Aorta (tissue), 5 donors: ENCODE measurements around the gene PABPN1L. TPM values are rescaled to one million over a fixed set of nuclear protein-coding genes. Genes with fewer than 3 reads are reported as not detected.
A peak's percentile ranks its signal among the peaks of the same experiment; 100 is the strongest.

ENCODE experiments used
- ATAC-seq: fragments of 200-7000 bp; cut with Tn5 transposase; one replicate; pipeline ENCODE4 v1.9.1; 2022; ENCODE audit warnings: moderate library complexity; ENCODE audit not compliant: low FRiP score
- DNase-seq, 2 donors: peaks; one replicate each; pipeline ENCODE4 v3.0.0-alpha.2; 2020
- H3K27ac ChIP-seq, 2 donors: one replicate each; pipeline ENCODE4 v1.5.1; 2013; ENCODE audit warnings: low read length in 2 of 2, mild to moderate bottlenecking in 2 of 2, moderate library complexity in 2 of 2, control low read depth in 1 of 2, inconsistent platforms in 1 of 2, low read depth in 1 of 2
- H3K27me3 ChIP-seq, 2 donors: one replicate each; pipeline ENCODE4 v1.6.1; 2013; ENCODE audit warnings: control low read depth in 1 of 2, low read length in 1 of 2, mild to moderate bottlenecking in 1 of 2, moderate library complexity in 1 of 2; ENCODE audit not compliant: insufficient read depth in 2 of 2, control insufficient read depth in 1 of 2
- H3K36me3 ChIP-seq, 2 donors: one replicate each; pipeline ENCODE4 v1.6.1; 2013; ENCODE audit warnings: control low read depth in 1 of 2, low read length in 1 of 2, mild to moderate bottlenecking in 1 of 2; ENCODE audit not compliant: insufficient read depth in 2 of 2, control insufficient read depth in 1 of 2
- H3K4me1 ChIP-seq, 2 donors: one replicate each; pipeline ENCODE4 v1.6.1; 2013; ENCODE audit warnings: low read length in 2 of 2, control low read depth in 1 of 2, mild to moderate bottlenecking in 1 of 2, moderate library complexity in 1 of 2; ENCODE audit not compliant: insufficient read depth in 2 of 2, control insufficient read depth in 1 of 2
- H3K4me3 ChIP-seq, 2 donors: one replicate each; pipeline ENCODE4 v1.5.1; 2013; ENCODE audit warnings: low read length in 2 of 2, control low read depth in 1 of 2, mild to moderate bottlenecking in 1 of 2
- H3K9me3 ChIP-seq: one replicate; pipeline ENCODE4 v1.6.1; 2013; ENCODE audit warnings: mild to moderate bottlenecking, low read length; ENCODE audit not compliant: control insufficient read depth
- WGBS, 2 donors: extraction: QIAGEN DNeasy Blood & Tissue Kit; methylation state at CpG; one replicate each; pipeline ENCODE4 v1.1.7; 2013; 5-methylcytosine and 5-hydroxymethylcytosine counted together
- intact Hi-C, 2 donors: fragments of 100-400 bp; cut with DNase I; formaldehyde crosslinking; loops; one replicate each; pipeline versions ENCODE4 v1.14.2 to v1.15.0; 2022
- polyA plus RNA-seq, 2 donors: library from polyadenylated mRNA; stranded (reverse); fragments of 200-250 nt; gene quantifications; one replicate each; pipeline ENCODE4 v1.2.3, GENCODE V29; 2013
- total RNA-seq, 2 donors: library from RNA; stranded (reverse); fragmentation: NEBNext Ultra II Directional; extraction: Animal tissue kit (Norgen Biotek cat#: 25700); gene quantifications; one replicate each; pipeline ENCODE4 v1.2.1, GENCODE V29; 2021
- donor health status: healthy with polysubstance abuse.
- donor health status: Bipolar disorder and iron deficiency.
- donor health status: DM: no; HTN: no; CAD: no.
- donor health status: DM: no; HTN: no; CAD: no.
- donor health status: DM: yes; HTN: yes; CAD: no.

Gene PABPN1L
- total and polyA plus RNA-seq, 4 donors = not detected

DNA sequence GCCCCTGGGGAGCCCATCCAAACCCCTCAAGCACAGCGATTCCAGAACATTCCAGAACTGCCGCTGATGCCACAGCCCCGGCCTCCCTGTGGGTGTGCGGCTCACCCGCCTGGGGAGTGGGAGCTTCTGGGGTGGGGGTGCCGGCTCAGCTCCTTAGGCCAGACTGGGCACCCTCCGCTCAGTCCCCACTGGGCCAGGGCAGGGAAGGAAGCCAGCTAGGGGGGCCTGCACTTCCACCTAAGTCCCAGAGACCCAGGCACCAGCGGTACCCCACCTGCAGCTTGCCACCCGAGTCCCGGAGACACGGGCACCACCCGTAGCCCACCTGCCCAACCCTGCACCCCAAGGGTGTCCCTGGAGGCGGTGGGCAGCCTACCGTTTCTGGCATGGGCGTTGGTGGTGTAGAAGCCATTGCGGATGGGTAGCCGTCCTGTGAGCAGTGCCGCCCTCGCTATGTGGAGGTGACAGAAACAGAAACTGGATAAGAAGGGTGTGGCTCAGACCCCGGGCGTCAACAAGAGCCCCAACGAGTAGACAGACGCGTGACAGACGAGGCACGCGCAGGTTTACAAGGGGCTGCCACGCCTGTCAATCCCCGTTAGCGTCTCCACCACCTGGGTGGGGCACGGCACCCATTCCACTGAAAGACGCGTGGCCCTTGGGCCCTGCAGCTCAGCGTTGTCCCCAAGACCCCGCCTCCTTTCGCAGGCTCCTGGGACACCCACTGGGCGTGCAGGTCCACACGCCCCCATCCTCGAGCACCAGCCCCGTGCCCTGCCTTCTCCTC is 24.7 kb downstream of the PABPN1L start:
- no peak for ATAC-seq
- H3K36me3 ChIP-seq = peaks cover 0 to 2% of the 10 kb centered on the region in 2 donors
- intact Hi-C loops = no loop called here
- no peak for DNase-seq
- H3K9me3 ChIP-seq = no peaks in the 10 kb centered on the region
- no peaks in the 10 kb centered on the region for H3K4me1 ChIP-seq
- 92 to 94% methylated on average over 40 of the region's 40 CpGs for WGBS, 2 donors
- H3K27ac ChIP-seq = no peak overlapping the region
- no peaks in the 10 kb centered on the region for H3K27me3 ChIP-seq
- H3K4me3 ChIP-seq = no peak overlapping the region

DNA sequence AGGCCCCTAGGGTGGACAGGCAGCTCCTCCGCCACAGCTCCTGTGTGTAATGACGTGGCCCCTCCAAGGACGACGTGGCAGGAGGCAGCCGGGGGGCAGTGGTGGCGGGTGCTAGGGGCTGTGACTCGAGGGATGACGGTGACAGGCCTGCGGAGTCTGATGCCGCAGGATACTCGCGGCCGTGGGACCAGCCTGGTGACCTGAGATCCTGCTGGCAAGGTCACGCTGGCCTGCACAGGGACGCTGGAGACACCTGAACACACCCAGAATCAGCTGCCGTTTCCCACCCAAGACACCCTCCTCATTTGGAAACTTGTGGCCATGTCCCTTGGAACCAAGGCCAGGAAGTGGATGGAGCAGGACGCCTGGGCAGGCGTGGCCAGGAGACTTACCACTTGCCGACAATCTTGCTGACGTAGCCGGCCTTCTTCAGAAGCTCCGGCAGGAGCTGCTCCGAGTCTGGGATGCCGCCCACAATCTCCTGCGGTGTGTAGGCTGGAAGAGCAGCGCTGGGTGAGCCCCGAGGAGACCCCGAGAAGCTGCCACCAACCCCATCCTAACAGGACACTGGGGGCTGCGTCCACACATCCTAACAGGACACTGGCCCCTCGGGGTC is 25.8 kb downstream of the PABPN1L start:
- H3K36me3 ChIP-seq = peaks cover 0 to 2% of the 10 kb centered on the region in 2 donors
- ATAC-seq = peak; percentile 9
- no peak overlapping the region for H3K4me3 ChIP-seq
- H3K27me3 ChIP-seq = no peaks in the 10 kb centered on the region
- DNase-seq = no peak
- H3K9me3 ChIP-seq = no peaks in the 10 kb centered on the region
- intact Hi-C loops = no loop called here
- WGBS, 2 donors = 94 to 95% methylated on average over 30 of the region's 30 CpGs
- no peak overlapping the region for H3K27ac ChIP-seq
- H3K4me1 ChIP-seq = no peaks in the 10 kb centered on the region

DNA sequence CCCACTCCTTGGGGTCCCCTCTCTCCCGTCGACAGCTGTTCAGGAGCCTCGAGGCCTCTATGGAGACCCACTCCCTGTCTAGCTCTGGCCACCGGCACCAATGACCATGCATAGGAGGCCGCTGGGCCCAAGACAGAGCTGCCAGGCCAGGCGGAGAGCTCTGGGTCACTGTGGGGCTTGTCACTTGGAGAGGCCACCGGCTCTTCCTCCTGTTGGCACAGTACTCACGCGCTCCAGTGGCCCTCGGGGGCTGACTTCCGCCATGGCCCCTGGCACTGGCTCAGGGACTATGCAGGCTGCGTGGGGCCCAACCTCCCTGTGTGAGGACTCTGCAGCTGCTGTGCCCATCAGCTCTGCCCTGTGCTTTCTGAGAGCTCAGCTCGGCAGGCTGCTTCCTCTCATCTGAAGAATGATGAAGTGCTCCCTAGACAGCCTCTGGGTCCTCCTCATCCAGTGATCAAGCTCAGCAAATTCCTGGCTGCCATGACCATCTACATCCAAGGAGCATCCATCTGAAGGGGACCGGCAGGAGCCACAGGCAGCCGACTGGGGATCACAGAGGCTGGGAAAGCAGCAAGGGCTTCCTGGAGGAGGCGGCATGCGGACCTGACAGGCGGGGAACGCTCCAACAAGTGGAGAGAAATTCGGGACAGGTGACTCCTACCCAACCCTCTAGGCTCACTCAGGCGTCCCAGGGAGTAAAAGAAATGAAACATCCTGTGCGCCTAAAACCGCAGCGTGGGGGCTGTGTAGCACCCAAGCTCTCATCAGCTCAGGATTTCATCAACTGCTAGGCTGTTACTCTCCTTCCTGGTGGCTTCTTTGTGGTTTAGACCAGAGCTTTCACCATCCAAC is 26.5 kb downstream of the PABPN1L start:
- peaks cover 0 to 2% of the 10 kb centered on the region in 2 donors for H3K36me3 ChIP-seq
- H3K4me3 ChIP-seq = no peak overlapping the region
- no peaks in the 10 kb centered on the region for H3K9me3 ChIP-seq
- DNase-seq (no peak), ATAC-seq (no peak)
- no peaks in the 10 kb centered on the region for H3K4me1 ChIP-seq
- no peaks in the 10 kb centered on the region for H3K27me3 ChIP-seq
- WGBS, 2 donors = 94% methylated on average over 22 to 24 of the region's 24 CpGs
- H3K27ac ChIP-seq = no peak overlapping the region
- intact Hi-C loops = no loop called here

DNA sequence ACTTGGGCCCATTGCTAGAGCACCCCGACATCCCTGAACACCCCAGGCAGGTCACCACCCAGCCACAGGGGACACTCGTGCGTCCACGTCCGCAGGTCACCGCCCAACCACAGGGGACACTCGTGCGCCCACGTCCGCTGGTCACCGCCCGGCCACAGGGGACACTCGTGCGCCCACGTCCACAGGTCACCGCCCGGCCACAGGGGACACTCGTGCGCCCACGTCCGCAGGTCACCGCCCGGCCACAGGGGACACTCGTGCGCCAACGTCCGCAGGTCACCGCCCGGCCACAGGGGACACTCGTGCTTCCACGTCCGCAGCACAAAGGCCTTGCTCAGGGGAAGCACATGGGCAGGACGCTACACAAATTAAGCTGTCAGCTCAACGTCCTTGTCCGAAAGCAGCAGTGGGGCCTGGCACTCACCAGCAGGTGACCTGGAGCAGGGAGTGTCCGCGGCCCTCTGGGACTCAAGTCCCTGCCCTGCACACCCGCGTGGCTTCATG is 27.4 kb downstream of the PABPN1L start:
- ATAC-seq (no peak), DNase-seq (peak in 1 of 2 donors; percentile 36)
- Histone ChIP-seq H3K27ac (no peak overlapping the region), H3K27me3 (no peaks in the 10 kb centered on the region), H3K36me3 (peaks cover 0 to 2% of the 10 kb centered on the region in 2 donors), H3K4me3 (no peak overlapping the region), H3K4me1 (no peaks in the 10 kb centered on the region), H3K9me3 (no peaks in the 10 kb centered on the region)
- WGBS, 2 donors = 91% methylated on average over 39 of the region's 39 CpGs
- intact Hi-C loops = no loop called here

DNA sequence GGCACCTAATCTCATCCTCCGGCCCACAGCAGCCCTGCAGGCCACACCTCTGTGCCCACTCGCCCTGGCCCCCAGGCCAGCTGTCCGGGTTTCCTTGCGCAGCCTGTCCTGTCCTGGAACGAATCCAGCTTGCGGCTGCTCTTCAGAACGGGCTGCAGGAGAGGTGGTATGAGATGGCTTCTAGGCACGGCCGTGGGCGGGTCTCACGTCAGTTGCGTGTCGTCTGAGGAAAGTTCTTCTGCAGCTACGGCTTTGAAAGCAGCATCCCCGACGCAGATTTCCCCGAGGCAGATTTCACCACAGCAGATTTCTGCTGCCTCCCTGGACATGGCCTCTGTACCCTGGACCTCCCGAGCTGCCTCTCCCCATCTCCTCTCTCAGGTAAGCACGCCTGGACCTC is 27.9 kb downstream of the PABPN1L start:
- ATAC-seq = no peak
- WGBS, 2 donors = 90 to 92% methylated on average over 19 of the region's 19 CpGs
- H3K36me3 ChIP-seq = peaks cover 0 to 2% of the 10 kb centered on the region in 2 donors
- H3K27me3 ChIP-seq = no peaks in the 10 kb centered on the region
- H3K9me3 ChIP-seq = no peaks in the 10 kb centered on the region
- no peaks in the 10 kb centered on the region for H3K4me1 ChIP-seq
- intact Hi-C loops = no loop called here
- H3K4me3 ChIP-seq = no peak overlapping the region
- H3K27ac ChIP-seq = no peak overlapping the region
- no peak for DNase-seq

DNA sequence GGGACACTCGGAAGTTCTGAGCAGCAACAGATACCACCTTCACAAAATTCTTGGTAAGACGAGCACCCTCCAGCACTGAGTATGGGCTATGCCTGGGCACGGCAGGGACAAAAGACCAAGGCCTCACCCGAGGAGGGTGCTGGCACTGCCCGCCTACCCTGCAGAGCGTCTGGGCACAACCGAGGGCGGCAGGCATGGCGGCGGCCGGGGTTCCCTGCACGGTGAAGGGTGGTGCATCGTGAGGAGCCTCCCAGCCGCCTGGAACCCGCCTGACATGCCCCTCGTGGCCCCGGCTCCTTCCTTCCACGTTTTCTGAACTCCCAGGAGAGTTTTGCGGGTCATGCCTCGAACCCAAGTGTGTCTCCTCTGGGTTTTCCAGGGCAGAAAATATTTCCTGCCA is 28.7 kb downstream of the PABPN1L start:
- DNase-seq (no peak), ATAC-seq (no peak)
- intact Hi-C loops = no loop called here
- no peaks in the 10 kb centered on the region for H3K9me3 ChIP-seq
- H3K36me3 ChIP-seq = peaks cover 0 to 2% of the 10 kb centered on the region in 2 donors
- no peaks in the 10 kb centered on the region for H3K4me1 ChIP-seq
- H3K27me3 ChIP-seq = no peaks in the 10 kb centered on the region
- H3K4me3 ChIP-seq = no peak overlapping the region
- no peak overlapping the region for H3K27ac ChIP-seq
- WGBS, 2 donors = 93 to 94% methylated on average over 20 of the region's 20 CpGs

DNA sequence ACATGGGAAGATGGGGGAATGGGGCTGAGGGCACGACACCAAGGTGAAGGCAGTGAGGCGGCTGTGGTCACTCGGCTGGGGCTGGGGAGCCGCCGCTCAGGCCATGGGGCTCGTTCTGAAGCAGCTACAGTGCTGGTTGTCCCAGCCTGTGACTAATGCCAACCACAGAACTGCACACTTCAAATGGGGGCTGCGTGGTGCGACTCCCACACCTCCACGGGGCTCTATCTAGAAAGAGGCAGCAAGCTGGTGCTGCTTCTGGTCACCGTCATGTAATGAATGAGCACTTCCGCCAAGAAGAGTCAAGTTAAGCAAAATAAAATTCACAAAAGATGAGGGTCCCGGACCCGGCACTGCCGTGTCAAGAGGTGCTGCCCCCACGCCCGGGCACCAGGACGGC is 29.7 kb downstream of the PABPN1L start:
- no peaks in the 10 kb centered on the region for H3K4me1 ChIP-seq
- H3K27ac ChIP-seq = no peak overlapping the region
- H3K9me3 ChIP-seq = no peaks in the 10 kb centered on the region
- DNase-seq = no peak
- no peak overlapping the region for H3K4me3 ChIP-seq
- no peaks in the 10 kb centered on the region for H3K27me3 ChIP-seq
- no peak for ATAC-seq
- WGBS, 2 donors = 92 to 93% methylated on average over 17 of the region's 17 CpGs
- peaks cover 0 to 2% of the 10 kb centered on the region in 2 donors for H3K36me3 ChIP-seq
- intact Hi-C loops = no loop called here

DNA sequence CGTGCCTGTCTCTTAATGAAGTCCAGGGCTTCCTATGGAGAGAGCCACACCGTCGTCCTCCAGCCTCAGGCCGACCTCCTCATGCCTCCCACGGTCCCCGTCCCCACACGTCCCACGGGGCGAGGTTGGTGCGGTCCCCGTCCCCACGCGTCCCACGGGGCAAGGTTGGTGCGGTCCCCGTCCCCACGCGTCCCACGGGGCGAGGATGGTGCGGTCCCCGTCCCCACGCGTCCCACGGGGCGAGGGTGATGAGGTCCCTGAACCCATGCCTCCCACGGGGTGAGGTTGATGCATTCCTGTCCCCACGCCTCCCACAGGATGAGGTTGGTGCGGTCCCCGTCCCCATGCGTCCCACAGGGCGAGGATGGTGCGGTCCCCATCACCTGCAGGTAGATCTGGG is 30.6 kb downstream of the PABPN1L start:
- ATAC-seq (no peak), DNase-seq (peak in 1 of 2 donors; percentile 38)
- H3K4me3 ChIP-seq = no peak overlapping the region
- intact Hi-C loops = no loop called here
- H3K4me1 ChIP-seq = no peaks in the 10 kb centered on the region
- no peaks in the 10 kb centered on the region for H3K27me3 ChIP-seq
- no peak overlapping the region for H3K27ac ChIP-seq
- WGBS, 2 donors = 95 to 96% methylated on average over 33 of the region's 33 CpGs
- no peaks in the 10 kb centered on the region for H3K9me3 ChIP-seq
- H3K36me3 ChIP-seq = peaks cover 0 to 2% of the 10 kb centered on the region in 2 donors
